HCT116 (cell line): ENCODE results near the gene THSD7B. TPM values are rescaled to one million over a fixed set of nuclear protein-coding genes. Genes with fewer than 3 reads are reported as not detected.

ENCODE experiments used
- ATAC-seq: fragments of 200-7000 bp; cut with Tn5 transposase; 2 replicates; pipeline ENCODE4 v1.9.1; 2020; ENCODE audit warnings: mild to moderate bottlenecking, moderate library complexity
- BruUV-seq: library from RNA; stranded (reverse); fragments of 400-500 nt; replicated peaks from 2 replicates; lab custom pipeline; 2021; lab: Mats Ljungman, UMichigan
- CTCF ChIA-PET: fragments of 300-600 bp; sonication (Branson Sonifier 250); formaldehyde crosslinking; loops from one replicate; lab custom pipeline; 2021; ENCODE audit warnings: antibody characterized with exemption; lab: Charles Lee
- POLR2A ChIA-PET: fragments of 300-600, 350-600 bp; sonication (Branson Sonifier 250); formaldehyde crosslinking; loops from one replicate; lab custom pipeline; 2021; ENCODE audit warnings: antibody characterized with exemption; lab: Charles Lee
- RAD21 ChIA-PET, 2 experiments: fragments of 300-600 bp; sonication (Branson Sonifier 250); formaldehyde crosslinking; loops; one replicate each; lab custom pipeline; 2023; ENCODE audit warnings: low total read pairs in 2 of 2; ENCODE audit not compliant: uncharacterized antibody in 2 of 2, unreplicated experiment in 2 of 2, low non-redundant PET in 1 of 2; lab: Charles Lee
- DNase-seq: peaks from one replicate; pipeline ENCODE4 v3.0.0-alpha.2; 2010; ENCODE audit warnings: low read depth, low spot score
- H2AFZ ChIP-seq: fragments of 200-600 bp; shearing (Covaris generic), sonication (generic); 2 replicates; pipeline ENCODE4 v1.6.1; 2017; ENCODE audit warnings: low read depth, mixed run types, mixed read lengths, antibody characterized with exemption, low read length; ENCODE audit not compliant: poor library complexity, severe bottlenecking
- H3K27ac ChIP-seq: 2 replicates; pipeline ENCODE4 v1.5.1; 2012; ENCODE audit warnings: low read depth, low read length
- H3K27me3 ChIP-seq: fragments of 200-600 bp; sonication (generic); 2 replicates; pipeline ENCODE4 v1.6.1; 2016; ENCODE audit warnings: mixed run types, low read length, mixed read lengths; ENCODE audit not compliant: insufficient read depth
- H3K36me3 ChIP-seq, 2 experiments: fragments of 200-500 bp in 1 of 2; fragments of 200-600 bp in 1 of 2; sonication (Bioruptor generic) in 1 of 2; sonication (generic) in 1 of 2; 2 replicates each; pipeline versions ENCODE4 v1.5.1 to v1.6.1; 2014 to 2016; ENCODE audit warnings: low read length in 2 of 2, inconsistent platforms in 1 of 2, mixed read lengths in 1 of 2, mixed run types in 1 of 2; ENCODE audit not compliant: insufficient read depth in 2 of 2, control insufficient read depth in 1 of 2
- H3K4me1 ChIP-seq, 2 experiments: fragments of 200-600 bp in 1 of 2; sonication (generic) in 1 of 2; 2 replicates each; pipeline versions ENCODE4 v1.5.1 to v1.6.1; 2012 to 2017; ENCODE audit warnings: low read length in 2 of 2, inconsistent platforms in 1 of 2, mild to moderate bottlenecking in 1 of 2, mixed read lengths in 1 of 2, mixed run types in 1 of 2, moderate library complexity in 1 of 2; ENCODE audit not compliant: insufficient read depth in 2 of 2, control insufficient read depth in 1 of 2
- H3K4me2 ChIP-seq: fragments of 200-600 bp; sonication (generic); 2 replicates; pipeline ENCODE4 v1.6.1; 2017; ENCODE audit warnings: mixed run types, low read length, mixed read lengths
- H3K4me3 ChIP-seq, 2 experiments: fragments of 200-600 bp in 1 of 2; sonication (generic) in 1 of 2; replicated peaks in 1 of 2; 2 replicates each; pipeline ENCODE4 v1.5.1; 2011 to 2016; ENCODE audit warnings: low read length in 2 of 2, control low read depth in 1 of 2, low read depth in 1 of 2, mild to moderate bottlenecking in 1 of 2, mixed read lengths in 1 of 2, mixed run types in 1 of 2
- H3K79me2 ChIP-seq: fragments of 200-600 bp; sonication (generic); 2 replicates; pipeline ENCODE4 v1.6.1; 2017; ENCODE audit warnings: mild to moderate bottlenecking, mixed run types, low read length, moderate library complexity, mixed read lengths; ENCODE audit not compliant: insufficient read depth
- H3K9ac ChIP-seq: fragments of 200-600 bp; sonication (generic); 2 replicates; pipeline ENCODE4 v1.6.1; 2016; ENCODE audit warnings: low read length, mixed read lengths
- H3K9me2 ChIP-seq: fragments of 200-600 bp; sonication (generic), shearing (Covaris generic); 2 replicates; pipeline ENCODE4 v1.6.1; 2017; ENCODE audit warnings: mixed run types, mild to moderate bottlenecking, moderate library complexity; ENCODE audit not compliant: insufficient read depth
- H3K9me3 ChIP-seq, 2 experiments: fragments of 200-500 bp in 1 of 2; fragments of 200-600 bp in 1 of 2; sonication (Bioruptor generic) in 1 of 2; sonication (generic) in 1 of 2; 2 replicates each; pipeline ENCODE4 v1.6.1; 2014 to 2017; ENCODE audit warnings: low read length in 2 of 2, mixed read lengths in 2 of 2, inconsistent platforms in 1 of 2, low read depth in 1 of 2, mild to moderate bottlenecking in 1 of 2, mixed run types in 1 of 2, moderate library complexity in 1 of 2; ENCODE audit not compliant: control insufficient read depth in 1 of 2, insufficient read depth in 1 of 2
- H4K20me1 ChIP-seq: fragments of 200-600 bp; sonication (generic), shearing (Covaris generic); 2 replicates; pipeline ENCODE4 v1.6.1; 2017; ENCODE audit warnings: mixed run types, mild to moderate bottlenecking, moderate library complexity; ENCODE audit not compliant: insufficient read depth
- EZH2phosphoT487 ChIP-seq: fragments of 200-600 bp; IDR thresholded peaks from 2 replicates; pipeline ENCODE4 v1.6.1; 2018; ENCODE audit warnings: antibody characterized with exemption, borderline replicate concordance
- POLR2AphosphoS5 ChIP-seq: IDR thresholded peaks from 2 replicates; pipeline ENCODE4 v1.6.1; 2011; ENCODE audit warnings: mild to moderate bottlenecking, low read depth, low read length, moderate library complexity
- SP1 ChIP-seq: IDR thresholded peaks from 2 replicates; pipeline ENCODE4 v1.6.1; 2012; ENCODE audit warnings: low read depth
- SRF ChIP-seq: IDR thresholded peaks from 2 replicates; pipeline ENCODE4 v1.6.1; 2012; ENCODE audit warnings: low read depth
- ZBTB33 ChIP-seq: IDR thresholded peaks from 2 replicates; pipeline ENCODE4 v1.6.1; 2011; ENCODE audit warnings: mild to moderate bottlenecking, low read length, moderate library complexity; ENCODE audit not compliant: insufficient replicate concordance; ENCODE audit errors: extremely low read depth
- intact Hi-C: fragments of 100-400 bp; cut with micrococcal nuclease; formaldehyde crosslinking; loops from 2 replicates; pipeline ENCODE4 v1.10.0; 2022
- total RNA-seq: library from RNA; stranded (reverse); gene quantifications from one replicate; pipeline ENCODE4 v1.2.1, GENCODE V29; 2021; ENCODE audit not compliant: unreplicated experiment

Gene THSD7B
- total RNA-seq, 1 experiment from 2014 or later: not detected

GRCh38 chr2:137154946-137155345, 389.6 kb downstream of the THSD7B start:
- POLR2A ChIA-PET: no interaction called here
- peaks cover 0 to 13% of the 10 kb centered on the region in 2 experiments; a peak in 2 of 4 replicates for H3K9me3 ChIP-seq

More at GRCh38 chr2:137154946-137155345, 389.6 kb downstream of the THSD7B start:
- no peaks in the 10 kb centered on the region for H4K20me1 ChIP-seq
- no peaks in the 10 kb centered on the region for H3K79me2 ChIP-seq
- CTCF ChIA-PET: no interaction called here
- no TSS peak for BruUV-seq
- no peak overlapping the region for H3K4me3 ChIP-seq
- RAD21 ChIA-PET: no interaction called here
- H3K36me3 ChIP-seq: no peaks in the 10 kb centered on the region
- intact Hi-C loops: no loop called here
- no peak overlapping the region for H2AFZ ChIP-seq
- TF ChIP-seq EZH2phosphoT487 (no peak), ZBTB33 (no peak), SRF (no peak), POLR2AphosphoS5 (no peak), SP1 (no peak)
- ATAC-seq (no peak), DNase-seq (no peak)
- no peak overlapping the region for H3K4me2 ChIP-seq
- H3K27ac ChIP-seq: no peak overlapping the region
- H3K4me1 ChIP-seq: no peaks in the 10 kb centered on the region
- H3K9me2 ChIP-seq: no peaks in the 10 kb centered on the region
- H3K9ac ChIP-seq: no peak overlapping the region
- H3K27me3 ChIP-seq: no peaks in the 10 kb centered on the region
